ENCODE measurements around the gene SIGLEC10. TPM values are rescaled to one million over a fixed set of nuclear protein-coding genes. Genes with fewer than 3 reads are reported as not detected.
"Not testable (repeated sequence)": the region's sequence is repeated elsewhere in the genome, so short reads cannot be mapped to it uniquely, and the experiment has no call there.

SIGLEC10 gene
- total and polyA plus RNA-seq, 7 donors: 0.83 to 14.4 (median 2.5) TPM

DNA sequence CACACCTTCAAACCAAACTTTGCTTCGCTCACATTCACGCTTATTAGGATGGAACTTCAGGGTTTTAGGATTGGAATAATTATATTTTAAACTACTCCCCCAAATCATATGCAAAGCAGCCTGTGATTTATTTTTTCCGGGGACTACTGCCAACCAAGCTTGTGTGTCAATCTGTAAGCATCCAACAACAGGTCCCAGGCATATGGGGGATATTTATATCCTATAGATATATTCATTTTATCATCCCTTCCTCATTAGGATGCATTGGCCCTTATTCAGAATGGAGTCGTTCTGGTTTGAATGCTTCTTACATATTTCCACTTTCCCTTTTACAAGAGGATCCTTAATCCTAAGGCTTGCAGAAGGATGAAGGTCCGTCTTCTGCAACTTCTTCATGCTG lies 18.2 kb downstream of the SIGLEC10 start:
- DNase-seq: no peak
- H3K4me1 ChIP-seq: peaks cover 0 to 7% (median 6%) of the 10 kb centered on the region in 4 donors
- WGBS, 2 donors: 93 to 94% methylated on average over 5 of the region's 5 CpGs
- no peaks in the 10 kb centered on the region for H3K36me3 ChIP-seq
- H3K27ac ChIP-seq: no peak overlapping the region
- TF ChIP-seq EP300 (IDR thresholded peaks at IDR 0.05) (no peak), POLR2A (IDR thresholded peaks at IDR 0.05) (no peak)
- TF ChIP-seq, protein P1, sequence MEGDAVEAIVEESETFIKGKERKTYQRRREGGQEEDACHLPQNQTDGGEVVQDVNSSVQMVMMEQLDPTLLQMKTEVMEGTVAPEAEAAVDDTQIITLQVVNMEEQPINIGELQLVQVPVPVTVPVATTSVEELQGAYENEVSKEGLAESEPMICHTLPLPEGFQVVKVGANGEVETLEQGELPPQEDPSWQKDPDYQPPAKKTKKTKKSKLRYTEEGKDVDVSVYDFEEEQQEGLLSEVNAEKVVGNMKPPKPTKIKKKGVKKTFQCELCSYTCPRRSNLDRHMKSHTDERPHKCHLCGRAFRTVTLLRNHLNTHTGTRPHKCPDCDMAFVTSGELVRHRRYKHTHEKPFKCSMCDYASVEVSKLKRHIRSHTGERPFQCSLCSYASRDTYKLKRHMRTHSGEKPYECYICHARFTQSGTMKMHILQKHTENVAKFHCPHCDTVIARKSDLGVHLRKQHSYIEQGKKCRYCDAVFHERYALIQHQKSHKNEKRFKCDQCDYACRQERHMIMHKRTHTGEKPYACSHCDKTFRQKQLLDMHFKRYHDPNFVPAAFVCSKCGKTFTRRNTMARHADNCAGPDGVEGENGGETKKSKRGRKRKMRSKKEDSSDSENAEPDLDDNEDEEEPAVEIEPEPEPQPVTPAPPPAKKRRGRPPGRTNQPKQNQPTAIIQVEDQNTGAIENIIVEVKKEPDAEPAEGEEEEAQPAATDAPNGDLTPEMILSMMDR (IDR thresholded peaks at IDR 0.05): no peak
- H3K4me3 ChIP-seq: no peak overlapping the region
- intact Hi-C loops (cut with DNase I): no loop called here
- H3K27me3 ChIP-seq: peaks cover 0 to 3% (median 0%) of the 10 kb centered on the region in 3 donors
- peaks cover 0 to 15% (median 3%) of the 10 kb centered on the region in 4 donors for H3K9me3 ChIP-seq

GRCh38 chr19:51398096-51398704 lies 19.2 kb downstream of the SIGLEC10 start:
- Histone ChIP-seq H3K36me3 (no peaks in the 10 kb centered on the region), H3K27ac (no peak overlapping the region), H3K9me3 (peaks cover 0 to 15% (median 3%) of the 10 kb centered on the region in 4 donors), H3K4me1 (peaks cover 0 to 12% (median 8%) of the 10 kb centered on the region in 4 donors), H3K27me3 (no peaks in the 10 kb centered on the region), H3K4me3 (no peak overlapping the region)
- no peak for DNase-seq
- TF ChIP-seq POLR2AphosphoS5 (IDR thresholded peaks at IDR 0.05) (no peak), POLR2A (IDR thresholded peaks at IDR 0.05) (no peak), EP300 (IDR thresholded peaks at IDR 0.05) (no peak)
- TF ChIP-seq, protein P1 (IDR thresholded peaks at IDR 0.05): peak in 2 of 4 experiments; percentile 12 to 36
- WGBS, 2 donors: 49 to 50% methylated on average over 7 of the region's 7 CpGs
- intact Hi-C loops (cut with DNase I): no loop called here

- 77 to 92% methylated on average over 9 of the region's 9 CpGs for WGBS, 2 donors
- intact Hi-C loops (cut with DNase I): not testable (repeated sequence)
Observed at GRCh38 chr19:51397453-51397852, 20.0 kb downstream of the SIGLEC10 start.

DNA sequence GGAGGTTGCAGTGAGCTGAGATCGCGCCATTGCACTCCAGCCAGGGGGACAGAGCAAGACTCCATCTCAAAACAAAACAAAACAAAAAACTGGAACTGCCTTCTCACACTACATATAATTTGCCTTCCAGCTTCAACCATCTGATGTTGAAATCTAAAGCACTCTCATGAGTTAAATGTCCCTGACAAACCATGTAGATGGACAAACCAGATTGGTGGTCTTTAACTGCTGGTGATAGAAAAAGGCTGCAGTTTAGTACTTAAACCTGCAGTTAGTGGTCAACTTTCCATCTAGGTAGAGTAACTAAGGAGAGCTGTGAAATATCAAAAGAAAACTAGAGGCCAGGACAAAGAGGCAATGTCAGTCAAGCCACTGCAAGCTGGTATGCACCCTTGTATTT lies 21.3 kb downstream of the SIGLEC10 start:
- H3K27me3 ChIP-seq: no peaks in the 10 kb centered on the region
- H3K4me3 ChIP-seq: no peak overlapping the region
- peaks cover 0 to 12% (median 8%) of the 10 kb centered on the region in 4 donors for H3K4me1 ChIP-seq
- H3K9me3 ChIP-seq: peaks cover 0 to under 1% (median 0%) of the 10 kb centered on the region in 4 donors
- H3K36me3 ChIP-seq: no peaks in the 10 kb centered on the region
- intact Hi-C loops (cut with DNase I): no loop called here
- no peak for DNase-seq
- TF ChIP-seq POLR2A (IDR thresholded peaks at IDR 0.05) (no peak), EP300 (IDR thresholded peaks at IDR 0.05) (no peak), POLR2AphosphoS5 (IDR thresholded peaks at IDR 0.05) (no peak)
- TF ChIP-seq, protein P1 (IDR thresholded peaks at IDR 0.05): no peak
- H3K27ac ChIP-seq: no peak overlapping the region
- 98 to 99% methylated on average over 2 of the region's 2 CpGs for WGBS, 2 donors

More at GRCh38 chr19:51397453-51397852, 20.0 kb downstream of the SIGLEC10 start:
- DNase-seq, H3K27ac ChIP-seq, H3K27me3 ChIP-seq, H3K4me3 ChIP-seq, H3K36me3 ChIP-seq: not testable (repeated sequence)
- peaks cover 0 to 13% (median 3%) of the 10 kb centered on the region in 4 donors for H3K9me3 ChIP-seq
- peaks cover 0 to 12% (median 8%) of the 10 kb centered on the region in 4 donors for H3K4me1 ChIP-seq

DNA sequence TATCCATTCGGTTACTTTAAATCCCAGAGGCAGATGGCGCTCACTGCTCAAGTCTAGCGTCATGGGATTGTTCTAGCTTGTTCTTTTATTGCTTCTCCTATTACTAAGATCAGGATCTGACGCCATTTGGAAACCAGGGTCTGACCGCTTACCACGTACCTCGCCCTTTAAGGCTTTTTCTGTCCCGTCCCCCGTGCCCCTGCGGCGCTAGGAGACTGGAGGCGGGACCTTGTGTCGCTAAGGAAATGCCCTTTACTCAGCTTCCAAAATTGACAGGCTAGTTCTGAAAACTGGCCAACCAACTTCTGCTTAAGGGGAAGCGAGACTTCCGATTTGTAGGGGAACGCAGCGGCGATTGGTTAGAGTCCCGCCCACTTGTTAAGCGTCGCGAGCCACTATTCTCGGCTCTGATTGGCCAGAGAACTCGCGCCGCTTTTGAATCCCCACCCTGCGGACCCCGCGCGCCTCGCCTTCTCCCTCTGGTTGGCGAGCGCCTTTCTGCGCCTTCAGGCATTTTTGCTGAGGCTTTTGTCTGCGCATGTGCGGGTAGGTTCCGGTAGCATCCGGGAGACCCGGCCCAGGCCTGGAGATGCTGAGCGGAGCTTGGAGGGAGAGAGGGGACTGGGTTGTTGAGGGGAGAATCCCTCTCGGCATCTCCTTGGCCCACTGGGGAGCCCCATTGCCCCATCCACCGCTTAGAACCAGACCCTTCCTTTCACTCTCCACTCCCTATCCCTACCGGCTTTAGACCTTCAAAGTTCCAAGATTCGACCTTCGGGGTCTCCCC lies 23.2 kb downstream of the SIGLEC10 start:
- Histone ChIP-seq H3K4me3 (peak overlapping the region; percentile 6 to 42 (median 34)), H3K36me3 (no peaks in the 10 kb centered on the region), H3K4me1 (peaks cover 0 to 12% (median 8%) of the 10 kb centered on the region in 4 donors), H3K27ac (peak overlapping the region; percentile 65 to 81 (median 76)), H3K27me3 (no peaks in the 10 kb centered on the region), H3K9me3 (no peaks in the 10 kb centered on the region)
- intact Hi-C loops (cut with DNase I): loop anchor here (1.0 to 2.0 kb wide), 2 partner anchors 25 to 56 kb away; partner anchors contain the start of gene CLDND2
- TF ChIP-seq POLR2AphosphoS5 (IDR thresholded peaks at IDR 0.05) (peak; percentile 11 to 65 (median 31)), EP300 (IDR thresholded peaks at IDR 0.05) (peak in 1 of 4 donors; percentile 29), POLR2A (IDR thresholded peaks at IDR 0.05) (no peak)
- 2 to 3% methylated on average over 45 of the region's 45 CpGs for whole genome bisulfite sequencing, 2 donors
- DNase-seq: peak; percentile 97

Data from sigmoid colon (tissue), 7 donors.